K562 (cell line): ENCODE data around the gene FBN1. TPM values are rescaled to one million over a fixed set of nuclear protein-coding genes. Genes with fewer than 3 reads are reported as not detected.

Experiments
- ATAC-seq: fragments of 200-7000 bp; cut with Tn5 transposase; 3 replicates; pipeline ENCODE4 v1.9.1; 2020; ENCODE audit warnings: moderate library complexity
- BruUV-seq: library from RNA; stranded (reverse); fragments of 400-500 nt; replicated peaks from 2 replicates; lab custom pipeline; 2021; lab: Mats Ljungman, UMichigan
- CTCF ChIA-PET: fragments of 300-600 bp; formaldehyde crosslinking; extraction: SDS; loops from one replicate; lab custom pipeline; 2021; ENCODE audit warnings: low intra/inter-chr PET ratio; lab: Yijun Ruan, JAX
- POLR2A ChIA-PET: fragments of 300-600, 350-650 bp; sonication (Branson Sonifier 250); formaldehyde crosslinking; extraction: SDS; loops from one replicate; lab custom pipeline; 2021; ENCODE audit warnings: antibody characterized with exemption, inconsistent platforms; lab: Yijun Ruan, JAX
- DNase-seq, 4 experiments: peaks; one replicate each; pipeline versions ENCODE4 v3.0.0 to v3.0.0-alpha.2; 2011 to 2018; ENCODE audit warnings: low spot score in 3 of 4, mixed read lengths in 3 of 4; ENCODE audit errors: extremely low read depth in 1 of 4
- FAIRE-seq: peaks from 2 replicates; lab custom pipeline; 2011; peaks lifted over from hg19 to GRCh38; lab: Jason Lieb, UNC
- H2AFZ ChIP-seq: 2 replicates; pipeline ENCODE4 v1.6.0; 2011; ENCODE audit warnings: low read depth, low read length, control low read depth, inconsistent platforms
- H3K27ac ChIP-seq: fragments of 200-600 bp; 3 replicates; pipeline ENCODE4 v1.8.0; 2011; ENCODE audit warnings: low read depth, mild to moderate bottlenecking, control low read depth, inconsistent platforms, low read length, moderate library complexity, mixed read lengths; ENCODE audit errors: extremely low read depth
- H3K27me3 ChIP-seq, 2 experiments: fragments of 300-600 bp in 1 of 2; 2 replicates in 1 of 2; 3 replicates in 1 of 2; pipeline versions ENCODE4 v1.6.0 to v1.8.0; 2011; ENCODE audit warnings: inconsistent platforms in 2 of 2, low read length in 2 of 2, mild to moderate bottlenecking in 1 of 2, mixed read lengths in 1 of 2, moderate library complexity in 1 of 2; ENCODE audit not compliant: control insufficient read depth in 2 of 2, insufficient read depth in 2 of 2
- H3K36me3 ChIP-seq: fragments of 300-600 bp; 3 replicates; pipeline ENCODE4 v1.8.0; 2011; ENCODE audit warnings: mild to moderate bottlenecking, low read length, inconsistent platforms; ENCODE audit not compliant: control insufficient read depth, insufficient read depth
- H3K4me1 ChIP-seq, 2 experiments: fragments of 200-600 bp in 1 of 2; replicated peaks in 1 of 2; 2 replicates in 1 of 2; 3 replicates in 1 of 2; pipeline versions ENCODE4 v1.5.1 to v1.8.0; 2011; ENCODE audit warnings: inconsistent platforms in 2 of 2, low read length in 2 of 2, mild to moderate bottlenecking in 1 of 2, mixed read lengths in 1 of 2, moderate library complexity in 1 of 2; ENCODE audit not compliant: control insufficient read depth in 2 of 2, insufficient read depth in 2 of 2
- H3K4me2 ChIP-seq: 2 replicates; pipeline ENCODE4 v1.6.1; 2011; ENCODE audit warnings: low read length, control low read depth, inconsistent platforms, mixed read lengths; ENCODE audit not compliant: insufficient read depth
- H3K4me3 ChIP-seq: fragments of 200-600 bp; sonication (generic), shearing (Covaris generic); 2 replicates; pipeline ENCODE4 v1.5.1; 2016; ENCODE audit warnings: control low read depth, inconsistent platforms
- H3K79me2 ChIP-seq: fragments of 200-600 bp; 3 replicates; pipeline ENCODE4 v1.8.0; 2011; ENCODE audit warnings: low read length, inconsistent platforms; ENCODE audit not compliant: control insufficient read depth, insufficient read depth
- H3K9ac ChIP-seq, 2 experiments: 2 replicates each; pipeline versions ENCODE4 v1.6.0 to v1.6.1; 2011; ENCODE audit warnings: low read depth in 2 of 2, low read length in 2 of 2, control low read depth in 1 of 2, inconsistent platforms in 1 of 2, mild to moderate bottlenecking in 1 of 2, mixed read lengths in 1 of 2; ENCODE audit not compliant: insufficient read depth in 1 of 2
- H3K9me1 ChIP-seq: one replicate; pipeline ENCODE4 v1.6.0; 2011; ENCODE audit warnings: inconsistent platforms, mild to moderate bottlenecking, low read length, moderate library complexity; ENCODE audit not compliant: control insufficient read depth, insufficient read depth
- H3K9me3 ChIP-seq: replicated peaks from 2 replicates; pipeline ENCODE4 v1.5.1; 2011; ENCODE audit warnings: low read depth, low read length, inconsistent platforms; ENCODE audit not compliant: control insufficient read depth, insufficient read depth
- H4K20me1 ChIP-seq: replicated peaks from 2 replicates; pipeline ENCODE4 v1.6.1; 2011; ENCODE audit warnings: low read length, inconsistent platforms, mixed read lengths; ENCODE audit not compliant: control insufficient read depth, insufficient read depth
- CREBBP ChIP-seq: IDR thresholded peaks from one replicate; pipeline ENCODE4 v1.6.1; 2012; ENCODE audit warnings: low read depth, mild to moderate bottlenecking, control low read depth, inconsistent platforms, low read length
- CUX1 ChIP-seq: fragments of 200-800 bp; sonication (Bioruptor generic); IDR thresholded peaks from 2 replicates; pipeline ENCODE4 v1.6.1; 2016; ENCODE audit warnings: missing genetic modification characterization, missing compliant biosample characterization
- FOXJ2 ChIP-seq: fragments of 200-800 bp; sonication (Bioruptor generic); IDR thresholded peaks from 2 replicates; pipeline ENCODE4 v1.6.1; 2016; ENCODE audit warnings: missing genetic modification characterization, missing compliant biosample characterization
- SMARCC2 ChIP-seq: fragments of 450-650 bp; IDR thresholded peaks from 2 replicates; pipeline ENCODE4 v1.6.1; 2017; ENCODE audit warnings: antibody characterized with exemption, moderate library complexity, mild to moderate bottlenecking, low read depth
- TRIM25 ChIP-seq: fragments of 450-650 bp; IDR thresholded peaks from 2 replicates; pipeline ENCODE4 v1.7.0; 2016; ENCODE audit warnings: borderline replicate concordance
- ZFX ChIP-seq: sonication (generic); formaldehyde crosslinking; IDR thresholded peaks from 2 replicates; pipeline ENCODE4 v1.8.0; 2022; ENCODE audit warnings: mild to moderate bottlenecking, missing genetic modification reagents, moderate library complexity
- WGBS: fragments of 100-300 bp; shearing (Covaris generic); methylation state at CpG from one replicate; pipeline ENCODE4 v1.1.6; 2016; ENCODE audit warnings: low coverage, mixed read lengths; ENCODE audit not compliant: insufficient coverage; ENCODE audit errors: missing lambda C conversion rate; 5-methylcytosine and 5-hydroxymethylcytosine counted together
- in situ Hi-C: fragments of 300-500 bp; cut with MboI; formaldehyde crosslinking; loops from 4 replicates; pipeline ENCODE4 v1.15.0; 2018; ENCODE audit warnings: inconsistent platforms, mixed read lengths
- intact Hi-C: fragments of 100-400 bp; cut with micrococcal nuclease; formaldehyde crosslinking; loops from 2 replicates; pipeline ENCODE4 v1.14.2; 2022
- polyA plus RNA-seq, 8 experiments: library from polyadenylated mRNA; depleted of rRNA in 4 of 8; stranded (reverse) in 5 of 8; unstranded in 3 of 8; fragments of >200 nt; fragmentation: Nextera tagmentation in 2 of 8; fragmentation: Illumina TruSeq in 1 of 8; extraction: Ambion mirVana in 2 of 8; extraction: Trizol in 1 of 8; gene quantifications; 2 replicates each; pipeline versions ENCODE4 v1.2.1 to v1.2.3, GENCODE V29; 2011 to 2014; ENCODE audit warnings: inconsistent platforms in 1 of 8, missing spikeins in 1 of 8
- total RNA-seq, 7 experiments: library from RNA; depleted of rRNA in 6 of 7; stranded (reverse); fragments of >200 nt in 6 of 7; fragmentation: Illumina TruSeq in 2 of 7; extraction: Trizol in 2 of 7; gene quantifications; 2 replicates each; pipeline versions ENCODE4 v1.2.1 to v1.2.3, GENCODE V29; 2011 to 2021; ENCODE audit warnings: low replicate concordance in 1 of 7

FBN1 gene
- total and polyA plus RNA-seq, 9 of the 15 experiments (the other 6 are each of a cell fraction or from before 2014, with no cell fraction given), result 0.15 to 1.2 (median 0.60) TPM

GRCh38 chr15:48683991-48684765 lies 38.7 kb upstream of the FBN1 start:
- FAIRE-seq, result no peak
- BruUV-seq, result no TSS peak
- Histone ChIP-seq H4K20me1 (no peaks in the 10 kb centered on the region), H3K27me3 (no peaks in the 10 kb centered on the region), H3K4me3 (no peak overlapping the region), H3K9me1 (no peaks in the 10 kb centered on the region), H3K27ac (no peak overlapping the region), H3K9me3 (no peaks in the 10 kb centered on the region), H3K9ac (no peak overlapping the region; a peak in 1 of 4 replicates), H3K79me2 (no peaks in the 10 kb centered on the region)
- no peak for DNase-seq
- in situ Hi-C loops (no loop called here), intact Hi-C loops (no loop called here)
- ATAC-seq, result no peak
- no peak for TF ChIP-seq FOXJ2 (tag)
- TF ChIP-seq TRIM25, result no peak
- no peak for TF ChIP-seq CREBBP
- no peak for TF ChIP-seq CUX1 (CRISPR knock-in tag)
- no peak for TF ChIP-seq SMARCC2
- no peak for TF ChIP-seq ZFX (CRISPR knock-in tag)
- TF ChIP-seq, all 486 proteins: peak for 0
- H3K36me3 ChIP-seq, result no peaks in the 10 kb centered on the region
- no peak overlapping the region for H3K4me2 ChIP-seq
- no peaks in the 10 kb centered on the region; a peak in 1 of 5 replicates for H3K4me1 ChIP-seq
- ChIA-PET CTCF (no interaction called here), POLR2A (no interaction called here)
- no peak overlapping the region for H2AFZ ChIP-seq
- 66% methylated on average over 4 of the region's 4 CpGs for WGBS
